PC-3 (cell line): Measurements from ENCODE around the gene UGT2B10. TPM values are rescaled to one million over a fixed set of nuclear protein-coding genes. Genes with fewer than 3 reads are reported as not detected.
A peak's percentile ranks its signal among the peaks of the same experiment; 100 is the strongest.

ENCODE experiments used
- ATAC-seq: fragments of 200-7000 bp; cut with Tn5 transposase; 2 replicates; pipeline ENCODE4 v1.9.1; 2020; ENCODE audit warnings: mild to moderate bottlenecking, moderate library complexity
- BruUV-seq: library from RNA; stranded (reverse); fragments of 400-500 nt; replicated peaks from 2 replicates; lab custom pipeline; 2021; lab: Mats Ljungman, UMichigan
- CTCF ChIA-PET: fragments of 300-600 bp; sonication (Branson Sonifier 250); formaldehyde crosslinking; loops from one replicate; lab custom pipeline; 2022; ENCODE audit warnings: antibody characterized with exemption; lab: Charles Lee
- POLR2A ChIA-PET: fragments of 300-600 bp; sonication (Branson Sonifier 250); formaldehyde crosslinking; loops from one replicate; lab custom pipeline; 2022; ENCODE audit warnings: antibody characterized with exemption; ENCODE audit not compliant: unreplicated experiment; lab: Charles Lee
- DNase-seq: peaks from one replicate; pipeline ENCODE4 v3.0.0-alpha.2; 2015
- H2AFZ ChIP-seq: fragments of 300-600 bp; sonication (generic); 2 replicates; pipeline ENCODE4 v1.6.0; 2016; ENCODE audit warnings: antibody characterized with exemption, low read length
- H3F3A ChIP-seq: fragments of 300-600 bp; sonication (generic); one replicate; pipeline ENCODE4 v1.6.0; 2017; ENCODE audit warnings: antibody characterized with exemption, low read length, control low read depth, mild to moderate bottlenecking; ENCODE audit not compliant: unreplicated experiment
- H3K27ac ChIP-seq: fragments of 300-600 bp; sonication (generic); 2 replicates; pipeline ENCODE4 v1.5.1; 2016; ENCODE audit warnings: mild to moderate bottlenecking, low read length
- H3K27me3 ChIP-seq: fragments of 300-600 bp; sonication (generic); 2 replicates; pipeline ENCODE4 v1.6.1; 2016; ENCODE audit warnings: low read length, mixed read lengths
- H3K36me3 ChIP-seq: fragments of 300-600 bp; sonication (generic); 2 replicates; pipeline ENCODE4 v1.6.1; 2016; ENCODE audit warnings: low read depth, mixed run types, low read length, mixed read lengths
- H3K4me1 ChIP-seq: fragments of 300-600 bp; sonication (generic); 2 replicates; pipeline ENCODE4 v1.5.1; 2016; ENCODE audit warnings: low read length; ENCODE audit not compliant: insufficient read depth
- H3K4me2 ChIP-seq: fragments of 300-600 bp; sonication (generic); 2 replicates; pipeline ENCODE4 v1.6.0; 2016; ENCODE audit warnings: low read length
- H3K4me3 ChIP-seq: fragments of 300-600 bp; sonication (generic); 2 replicates; pipeline ENCODE4 v1.5.1; 2016; ENCODE audit warnings: mild to moderate bottlenecking, low read length, mixed read lengths
- H3K79me2 ChIP-seq: fragments of 300-600 bp; sonication (generic); 2 replicates; pipeline ENCODE4 v1.6.1; 2017; ENCODE audit warnings: low read length, mixed read lengths
- H3K9ac ChIP-seq: fragments of 300-600 bp; sonication (generic); 2 replicates; pipeline ENCODE4 v1.6.0; 2016; ENCODE audit warnings: mild to moderate bottlenecking, low read length
- H3K9me2 ChIP-seq: fragments of 300-600 bp; sonication (generic); replicated peaks from 2 replicates; pipeline ENCODE4 v1.6.1; 2016; ENCODE audit warnings: mixed run types, low read length, mixed read lengths
- H3K9me3 ChIP-seq: fragments of 300-600 bp; sonication (generic); 2 replicates; pipeline ENCODE4 v1.6.1; 2016; ENCODE audit warnings: low read length, mixed read lengths
- H4K20me1 ChIP-seq: fragments of 300-600 bp; sonication (generic); 2 replicates; pipeline ENCODE4 v1.6.1; 2016; ENCODE audit warnings: low read length, mixed read lengths
- EZH2 ChIP-seq: fragments of 300-600 bp; sonication (generic); IDR thresholded peaks from one replicate; pipeline ENCODE4 v1.6.1; 2017; ENCODE audit warnings: antibody characterized with exemption, mild to moderate bottlenecking, low read length; ENCODE audit not compliant: unreplicated experiment
- EZH2phosphoT487 ChIP-seq: fragments of 300-600 bp; sonication (generic); IDR thresholded peaks from 2 replicates; pipeline ENCODE4 v1.6.1; 2018; ENCODE audit warnings: mild to moderate bottlenecking, antibody characterized with exemption, low read length, borderline replicate concordance
- intact Hi-C: fragments of 100-400 bp; cut with micrococcal nuclease; formaldehyde crosslinking; loops from 2 replicates; pipeline ENCODE4 v1.9.0; 2023
- total RNA-seq: library from RNA; depleted of rRNA; stranded (reverse); fragments of >200 nt; gene quantifications from 2 replicates; pipeline ENCODE4 v1.2.3, GENCODE V29; 2014
- TF ChIP-seq, protein P1 (sequence below): fragments of 300-600 bp; sonication (generic); conservative IDR thresholded peaks from 2 replicates; pipeline ENCODE4 v1.5.1; 2017; ENCODE audit warnings: antibody characterized with exemption, low read depth, mild to moderate bottlenecking, low read length

UGT2B10 gene
- total RNA-seq, 1 experiment from 2014 or later, result not detected

DNA sequence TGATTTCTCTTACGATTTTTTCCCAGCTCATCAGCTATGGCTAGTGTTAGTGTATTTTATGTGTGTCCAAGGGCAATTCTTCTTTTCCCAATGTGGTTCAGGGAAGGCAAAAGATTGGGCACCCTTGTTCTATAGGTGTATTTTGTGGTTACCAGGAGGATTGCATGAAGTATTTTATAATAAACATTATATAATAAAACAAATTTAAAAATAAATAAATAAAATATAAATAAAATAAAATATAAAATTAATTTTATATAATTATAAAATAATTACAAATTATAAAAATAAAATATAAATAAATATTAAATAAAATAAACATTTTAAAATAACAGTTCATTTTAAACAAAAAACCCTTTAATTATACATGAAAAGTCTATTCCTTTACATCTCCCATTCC, 35.6 kb upstream of the UGT2B10 start:
- BruUV-seq, result no TSS peak
- Histone ChIP-seq H3K27ac (no peak overlapping the region), H4K20me1 (no peaks in the 10 kb centered on the region), H3K4me2 (no peak overlapping the region), H3F3A (no peaks in the 10 kb centered on the region), H3K36me3 (no peaks in the 10 kb centered on the region), H3K79me2 (no peaks in the 10 kb centered on the region), H3K9me2 (no peaks in the 10 kb centered on the region), H3K27me3 (no peaks in the 10 kb centered on the region), H2AFZ (no peak overlapping the region), H3K9ac (no peak overlapping the region), H3K4me3 (no peak overlapping the region), H3K4me1 (no peaks in the 10 kb centered on the region), H3K9me3 (peaks cover 4% of the 10 kb centered on the region; the same call in 1 of the 2 replicates)
- CTCF ChIA-PET, result no interaction called here
- TF ChIP-seq, protein P1, sequence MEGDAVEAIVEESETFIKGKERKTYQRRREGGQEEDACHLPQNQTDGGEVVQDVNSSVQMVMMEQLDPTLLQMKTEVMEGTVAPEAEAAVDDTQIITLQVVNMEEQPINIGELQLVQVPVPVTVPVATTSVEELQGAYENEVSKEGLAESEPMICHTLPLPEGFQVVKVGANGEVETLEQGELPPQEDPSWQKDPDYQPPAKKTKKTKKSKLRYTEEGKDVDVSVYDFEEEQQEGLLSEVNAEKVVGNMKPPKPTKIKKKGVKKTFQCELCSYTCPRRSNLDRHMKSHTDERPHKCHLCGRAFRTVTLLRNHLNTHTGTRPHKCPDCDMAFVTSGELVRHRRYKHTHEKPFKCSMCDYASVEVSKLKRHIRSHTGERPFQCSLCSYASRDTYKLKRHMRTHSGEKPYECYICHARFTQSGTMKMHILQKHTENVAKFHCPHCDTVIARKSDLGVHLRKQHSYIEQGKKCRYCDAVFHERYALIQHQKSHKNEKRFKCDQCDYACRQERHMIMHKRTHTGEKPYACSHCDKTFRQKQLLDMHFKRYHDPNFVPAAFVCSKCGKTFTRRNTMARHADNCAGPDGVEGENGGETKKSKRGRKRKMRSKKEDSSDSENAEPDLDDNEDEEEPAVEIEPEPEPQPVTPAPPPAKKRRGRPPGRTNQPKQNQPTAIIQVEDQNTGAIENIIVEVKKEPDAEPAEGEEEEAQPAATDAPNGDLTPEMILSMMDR, result no peak
- TF ChIP-seq EZH2phosphoT487, result no peak
- TF ChIP-seq EZH2, result no peak
- POLR2A ChIA-PET, result no interaction called here
- DNase-seq, result no peak
- intact Hi-C loops, result no loop called here
- ATAC-seq, result no peak

- Histone ChIP-seq H3K9me3 (no peaks in the 10 kb centered on the region), H3K4me2 (no peak overlapping the region), H3K4me1 (no peaks in the 10 kb centered on the region), H3F3A (no peaks in the 10 kb centered on the region), H4K20me1 (no peaks in the 10 kb centered on the region), H3K36me3 (no peaks in the 10 kb centered on the region), H2AFZ (no peak overlapping the region), H3K79me2 (no peaks in the 10 kb centered on the region), H3K9ac (no peak overlapping the region), H3K27me3 (no peaks in the 10 kb centered on the region), H3K9me2 (no peaks in the 10 kb centered on the region), H3K4me3 (no peak overlapping the region), H3K27ac (no peak overlapping the region)
- BruUV-seq, result no TSS peak
- ChIA-PET CTCF (no interaction called here), POLR2A (interaction anchor here (0.6 kb wide), 1 partner anchor 49 kb away, joined by 5 read pairs; no protein-coding TSS in a partner anchor)
- intact Hi-C loops, result no loop called here
- TF ChIP-seq, protein P1, result no peak
- TF ChIP-seq EZH2phosphoT487 (no peak), EZH2 (no peak)
- DNase-seq (no peak), ATAC-seq (no peak)
Measured at GRCh38 chr4:68797048-68797447, 18.7 kb upstream of the UGT2B10 start.

- H3K9ac ChIP-seq, result no peak overlapping the region
- no peaks in the 10 kb centered on the region for H4K20me1 ChIP-seq
- H3K4me2 ChIP-seq, result no peak overlapping the region
- no peak overlapping the region for H2AFZ ChIP-seq
- no peaks in the 10 kb centered on the region for H3K79me2 ChIP-seq
- ChIA-PET POLR2A (no interaction called here), CTCF (no interaction called here)
- DNase-seq (no peak), ATAC-seq (peak; percentile 88)
- no peaks in the 10 kb centered on the region for H3K27me3 ChIP-seq
- no peaks in the 10 kb centered on the region for H3K36me3 ChIP-seq
- intact Hi-C loops, result no loop called here
- no peaks in the 10 kb centered on the region for H3K9me3 ChIP-seq
- no peaks in the 10 kb centered on the region for H3K9me2 ChIP-seq
- BruUV-seq, result no TSS peak
- no peak overlapping the region for H3K4me3 ChIP-seq
- no peaks in the 10 kb centered on the region for H3F3A ChIP-seq
- H3K27ac ChIP-seq, result no peak overlapping the region
- H3K4me1 ChIP-seq, result no peaks in the 10 kb centered on the region
- TF ChIP-seq, protein P1, result no peak
- no peak for TF ChIP-seq EZH2phosphoT487
- TF ChIP-seq EZH2, result no peak
Measured at GRCh38 chr4:68797618-68798017, 18.2 kb upstream of the UGT2B10 start.
